Activated CD4-positive, CD25-positive, alpha-beta regulatory T cell treated with anti-CD3 and anti-CD28 coated beads, Interleukin-2, amount 50 U/mL, for 72 hours (primary cell): ENCODE results near the gene NSG1.
"Not testable (repeated sequence)": the region's sequence is repeated elsewhere in the genome, so short reads cannot be mapped to it uniquely, and the experiment has no call there.

Experiments
- DNase-seq: peaks from one replicate; pipeline ENCODE4 v3.0.0; 2021

The NSG1 gene

DNA sequence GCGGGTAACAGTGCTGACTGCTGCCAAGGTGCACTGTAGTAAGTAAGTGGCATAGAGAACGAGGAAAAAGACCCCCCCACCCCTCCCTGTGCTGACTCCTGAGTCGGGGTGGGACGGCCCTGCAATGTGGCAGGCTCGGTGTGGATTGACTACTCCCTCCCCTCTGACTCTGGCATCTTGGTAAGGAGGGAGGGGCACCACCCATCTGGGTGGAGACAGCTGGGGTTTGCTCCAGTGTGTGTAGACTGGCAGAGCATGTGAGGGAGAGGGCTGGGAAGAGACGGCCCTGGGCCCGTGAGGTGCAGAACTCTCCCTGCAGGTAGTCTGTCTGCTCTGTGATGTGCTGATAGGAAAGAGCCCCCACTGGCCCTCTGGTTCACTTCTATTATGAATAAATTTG lies 31.0 kb downstream of the NSG1 start:
- no peak for DNase-seq

DNA sequence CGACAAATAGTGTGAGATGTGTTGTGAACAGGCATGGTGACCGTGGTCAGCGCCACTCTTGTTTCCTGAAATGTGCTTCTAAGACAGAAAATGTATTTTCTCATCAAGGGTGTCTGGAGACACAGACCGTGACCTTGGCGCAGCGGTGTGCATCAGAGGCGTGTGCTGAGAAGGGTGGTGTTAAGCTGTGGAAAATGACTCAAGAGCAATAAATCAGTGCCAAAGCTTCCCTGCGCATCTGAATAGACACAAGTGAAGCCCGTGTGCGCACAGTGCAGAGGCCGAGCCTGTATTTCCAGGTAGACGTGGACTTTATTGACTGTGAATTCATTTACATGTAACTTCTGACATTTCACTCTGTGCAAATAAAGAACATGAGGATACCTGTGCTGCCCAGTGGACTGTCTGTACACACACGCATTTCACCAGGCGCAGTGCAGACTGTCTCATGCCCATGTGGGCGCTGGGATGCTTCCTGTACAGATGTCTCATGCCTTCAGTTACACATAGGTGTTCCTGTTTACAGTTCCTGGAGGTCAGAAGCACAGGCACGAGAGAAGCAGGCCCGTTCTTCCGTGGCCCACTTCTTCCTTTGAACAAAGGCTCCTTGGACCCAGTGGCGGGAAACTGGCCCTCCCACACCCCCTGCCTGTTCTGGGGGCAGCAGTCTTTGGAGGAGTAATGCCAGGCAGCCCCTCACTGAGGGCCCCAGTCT lies 31.9 kb downstream of the NSG1 start:
- DNase-seq = no peak

DNA sequence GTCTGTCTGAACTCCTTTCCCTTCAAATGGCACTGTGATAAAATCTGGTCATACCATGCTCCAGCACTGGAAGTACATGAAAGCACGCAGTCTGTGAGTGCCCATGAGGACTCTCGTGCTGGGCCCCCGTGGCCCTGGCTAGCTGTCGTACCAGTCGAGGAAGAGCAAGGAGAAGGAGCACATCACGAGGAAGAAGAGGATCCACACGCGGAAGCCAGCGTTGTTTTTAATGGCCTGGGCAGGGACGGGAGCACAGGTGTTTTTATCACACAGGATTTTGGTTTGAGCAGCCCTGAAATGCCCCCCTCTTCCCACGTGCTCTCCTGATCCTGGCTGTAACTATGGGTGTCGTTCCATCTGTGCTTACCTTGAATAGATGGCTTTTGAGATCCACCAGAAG lies 33.0 kb downstream of the NSG1 start:
- no peak for DNase-seq

DNA sequence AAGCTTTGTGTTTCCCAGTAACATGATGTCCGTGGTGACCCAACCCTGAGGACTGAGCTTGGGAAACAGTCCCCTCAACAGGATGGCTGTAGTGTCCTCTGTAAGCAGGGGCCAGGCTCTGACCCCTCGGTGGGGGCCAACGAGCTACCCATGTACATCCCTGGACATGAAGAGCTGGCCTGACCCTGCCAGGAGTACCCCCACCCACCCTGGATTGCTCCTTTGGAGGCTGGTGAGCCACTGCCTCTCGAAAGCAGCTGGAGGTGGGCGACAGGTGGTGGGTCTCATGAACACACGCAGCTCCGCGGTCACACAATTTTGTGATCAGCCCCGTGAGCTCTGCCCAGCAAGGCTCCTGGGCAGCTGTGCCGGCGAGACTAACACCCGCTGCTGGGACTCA lies 33.5 kb downstream of the NSG1 start:
- no peak for DNase-seq

DNA sequence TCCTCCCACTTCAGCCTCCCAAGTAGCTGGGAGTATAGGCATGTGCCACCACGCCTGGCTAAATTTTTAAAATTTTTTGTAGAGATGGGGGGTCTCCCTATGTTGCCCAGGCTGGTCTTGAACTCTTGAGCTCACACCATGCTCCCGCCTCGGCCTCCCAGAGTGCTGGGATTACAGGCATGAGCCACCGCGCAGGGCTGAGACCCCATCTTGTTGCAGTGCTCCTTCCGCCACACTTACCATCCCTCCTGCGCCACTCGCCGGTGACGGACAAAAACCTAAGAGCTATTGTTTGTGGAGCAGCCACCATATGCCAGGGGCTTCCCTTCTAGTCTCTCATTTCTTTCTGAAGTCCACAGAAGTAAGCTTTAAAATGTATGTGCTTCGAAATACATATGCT lies 34.5 kb downstream of the NSG1 start:
- no peak for DNase-seq

DNA sequence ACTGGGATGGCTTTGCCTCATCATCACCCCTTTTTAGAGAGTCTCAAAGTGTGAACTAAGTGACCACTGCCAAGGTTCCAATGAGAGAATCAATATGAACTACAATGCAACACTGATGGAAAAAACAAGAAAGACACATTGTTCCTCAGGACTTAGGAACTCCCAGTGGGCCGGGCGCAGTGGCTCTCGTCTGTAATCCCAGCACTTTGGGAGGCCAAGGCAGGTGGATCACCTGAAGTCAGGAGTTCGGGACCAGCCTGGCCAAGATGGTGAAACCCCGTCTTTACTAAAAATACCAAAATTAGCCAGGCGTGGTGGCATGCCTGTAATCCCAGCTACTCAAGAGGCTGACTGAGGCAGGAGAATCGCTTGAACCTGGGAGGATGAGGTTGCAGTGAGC lies 35.2 kb downstream of the NSG1 start:
- not testable (repeated sequence) for DNase-seq

DNA sequence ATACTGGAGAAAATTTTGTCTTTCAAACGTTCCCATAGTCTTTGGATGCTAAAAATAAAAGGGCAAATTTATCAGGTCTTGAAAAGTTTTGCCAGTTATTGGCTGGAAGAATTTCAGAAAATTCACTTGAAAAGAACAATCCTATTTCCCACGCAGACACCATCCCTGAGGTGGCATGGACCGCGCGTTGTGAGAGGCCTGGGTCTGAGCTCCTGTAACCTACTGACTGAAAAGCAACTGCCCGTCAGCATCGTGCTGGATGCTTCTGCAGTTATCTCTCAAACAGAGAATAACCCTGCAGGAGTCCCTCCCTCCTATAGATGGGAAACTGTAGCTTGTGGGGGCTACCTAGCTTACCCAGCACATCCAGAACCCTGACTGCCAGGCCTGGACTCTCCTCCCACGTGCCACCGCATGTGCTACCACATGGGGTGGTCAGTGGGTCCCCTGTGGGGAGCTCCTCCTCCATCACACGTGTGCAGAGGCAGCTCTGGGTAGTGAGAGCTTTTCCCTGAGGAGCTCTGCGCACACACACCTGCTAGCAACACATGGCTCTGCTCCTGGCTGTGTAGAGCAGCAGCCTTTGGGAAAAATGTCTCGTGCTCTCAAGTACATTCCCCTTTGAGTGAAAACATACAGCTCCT lies 36.1 kb downstream of the NSG1 start:
- no peak for DNase-seq

DNA sequence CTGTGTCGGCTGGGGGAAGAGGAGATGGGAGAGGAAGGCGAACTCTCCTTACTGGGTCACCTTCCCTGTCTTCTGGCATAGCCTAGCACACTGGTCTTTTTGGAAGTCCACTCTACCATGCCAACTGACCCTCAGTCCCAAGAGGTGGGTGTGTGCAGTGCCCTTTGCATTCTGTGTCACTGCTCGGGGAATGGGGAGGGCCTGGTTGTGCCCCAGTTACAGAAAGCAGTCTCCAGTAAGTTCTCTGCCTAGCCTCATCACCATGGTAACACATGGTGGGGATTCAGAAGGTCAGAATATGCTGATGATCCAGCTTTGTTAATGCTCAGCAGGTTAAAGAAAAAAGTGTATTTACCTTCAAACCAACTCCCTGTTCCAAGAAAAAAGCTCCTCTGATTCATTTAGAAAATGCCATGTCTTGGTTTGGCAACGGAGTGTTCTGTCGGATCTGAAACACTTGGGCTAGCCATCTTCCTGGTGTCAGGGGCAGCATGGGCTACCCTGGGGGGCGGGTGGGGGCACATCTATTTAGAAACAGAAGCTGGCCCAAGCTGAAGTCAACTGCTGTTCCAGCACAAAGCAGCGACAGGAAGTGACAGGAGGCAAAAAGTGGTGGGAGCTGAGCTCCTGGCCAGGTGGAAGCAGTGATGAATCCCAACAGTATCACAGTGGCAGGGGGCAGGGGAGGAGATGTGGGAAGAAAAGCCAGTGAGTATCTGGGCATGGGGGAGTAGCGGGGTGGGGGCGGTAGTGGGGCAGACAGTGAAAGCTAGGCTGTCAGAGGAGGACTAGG lies 37.0 kb downstream of the NSG1 start:
- DNase-seq = no peak

DNA sequence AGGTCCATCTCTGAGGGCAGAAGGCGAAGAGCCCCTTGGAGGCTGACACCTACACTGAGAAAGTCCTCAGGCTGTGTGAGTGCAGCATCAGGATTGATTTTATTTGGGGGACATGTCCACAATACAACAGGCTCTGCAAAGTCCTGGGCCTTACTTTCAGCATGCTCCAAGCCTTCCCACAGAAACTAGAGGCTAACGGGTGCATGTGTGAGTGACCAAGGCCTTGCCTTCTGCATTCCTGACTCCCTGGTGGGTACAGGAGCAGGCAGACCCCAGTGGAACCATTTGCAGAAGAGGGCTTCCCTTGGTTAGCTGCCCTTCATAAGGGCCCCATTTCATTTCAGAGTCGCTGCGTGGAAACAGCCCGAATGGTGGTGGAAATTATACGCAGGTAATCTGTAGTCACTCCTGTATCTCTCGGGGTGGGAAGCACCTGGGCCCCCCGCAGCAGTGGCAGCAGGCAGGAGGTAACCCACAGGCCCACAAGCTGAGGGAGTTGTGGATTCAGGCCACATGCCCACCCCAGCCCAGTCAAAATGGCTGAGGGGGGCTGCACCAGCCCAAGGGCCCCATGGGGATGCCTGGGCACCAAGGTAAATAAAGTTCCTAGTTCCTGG lies 37.7 kb downstream of the NSG1 start:
- DNase-seq = no peak

DNA sequence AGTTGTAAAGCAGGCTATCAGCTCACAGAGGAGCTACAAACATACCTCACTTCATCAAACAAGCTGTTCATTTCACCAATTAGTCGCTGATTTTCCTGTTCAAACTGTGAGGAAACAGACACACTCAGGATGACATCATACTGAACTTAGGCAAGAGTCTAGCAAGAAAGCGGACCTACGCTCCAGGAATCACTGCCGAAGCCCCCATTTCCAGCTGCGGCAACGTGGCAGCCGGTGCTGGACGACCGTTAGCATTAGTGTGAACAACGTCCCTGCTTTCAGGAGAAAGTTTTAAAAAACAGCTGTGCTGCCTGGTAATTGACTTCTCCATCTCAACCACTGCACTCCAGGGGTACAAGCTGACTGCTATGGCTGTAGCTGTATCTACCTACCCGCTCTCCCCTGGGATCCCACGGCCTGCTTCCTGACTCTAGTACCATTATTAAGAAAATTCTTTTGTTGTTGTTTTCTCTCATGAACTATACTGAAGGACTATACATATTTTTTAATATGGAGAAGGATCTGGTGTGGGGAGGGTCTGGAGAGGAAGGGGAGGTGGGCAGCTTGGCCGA lies 38.3 kb downstream of the NSG1 start:
- no peak for DNase-seq

DNA sequence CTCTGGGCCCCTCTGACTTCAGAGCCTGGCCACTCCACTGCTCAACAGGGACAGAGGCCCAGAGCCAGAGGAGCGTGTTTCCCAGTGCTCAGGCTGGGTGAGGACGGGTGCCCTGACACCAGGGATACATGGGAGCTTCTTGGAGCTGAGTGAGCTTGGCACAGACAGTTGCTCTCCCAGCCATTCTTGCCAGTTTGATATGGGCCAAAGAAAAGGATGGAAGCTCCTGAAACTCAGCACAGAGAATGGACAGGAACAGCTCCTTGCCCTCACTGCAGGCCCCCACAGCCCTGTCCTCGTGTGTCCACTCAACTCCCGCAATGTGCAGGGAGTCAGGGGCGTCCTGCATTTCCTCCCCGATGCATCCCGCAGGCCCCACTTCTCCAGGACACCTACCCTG lies 38.8 kb downstream of the NSG1 start:
- DNase-seq = no peak

DNA sequence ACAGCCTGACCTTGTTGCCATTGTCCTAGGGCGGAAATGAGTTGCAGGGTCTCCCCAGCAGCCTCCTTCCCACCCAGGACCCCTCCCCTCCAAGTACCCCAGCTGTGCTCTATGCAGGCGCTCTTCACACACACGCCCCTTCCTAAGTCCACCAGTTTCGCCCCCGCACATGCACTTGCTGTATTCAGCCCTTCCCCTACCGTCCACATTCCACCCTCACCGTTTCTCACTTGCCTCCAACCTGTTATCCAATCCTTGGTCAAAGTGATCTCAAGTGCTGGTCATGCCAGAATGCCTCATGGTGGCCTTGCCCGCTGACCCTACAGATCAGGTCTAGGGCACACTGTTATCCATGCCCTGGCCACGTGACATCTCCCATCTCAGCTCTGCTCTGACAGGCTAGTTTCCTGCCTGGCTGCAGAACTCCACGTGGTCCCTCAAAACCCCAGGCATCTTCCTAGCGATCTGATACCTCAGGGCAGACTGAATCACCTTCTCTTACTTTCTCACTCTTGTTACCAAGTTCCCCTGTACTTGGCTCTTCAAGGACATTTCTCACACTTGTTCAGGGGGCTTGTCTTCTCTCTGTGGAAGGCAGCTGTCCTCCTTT lies 39.7 kb downstream of the NSG1 start:
- no peak for DNase-seq

DNA sequence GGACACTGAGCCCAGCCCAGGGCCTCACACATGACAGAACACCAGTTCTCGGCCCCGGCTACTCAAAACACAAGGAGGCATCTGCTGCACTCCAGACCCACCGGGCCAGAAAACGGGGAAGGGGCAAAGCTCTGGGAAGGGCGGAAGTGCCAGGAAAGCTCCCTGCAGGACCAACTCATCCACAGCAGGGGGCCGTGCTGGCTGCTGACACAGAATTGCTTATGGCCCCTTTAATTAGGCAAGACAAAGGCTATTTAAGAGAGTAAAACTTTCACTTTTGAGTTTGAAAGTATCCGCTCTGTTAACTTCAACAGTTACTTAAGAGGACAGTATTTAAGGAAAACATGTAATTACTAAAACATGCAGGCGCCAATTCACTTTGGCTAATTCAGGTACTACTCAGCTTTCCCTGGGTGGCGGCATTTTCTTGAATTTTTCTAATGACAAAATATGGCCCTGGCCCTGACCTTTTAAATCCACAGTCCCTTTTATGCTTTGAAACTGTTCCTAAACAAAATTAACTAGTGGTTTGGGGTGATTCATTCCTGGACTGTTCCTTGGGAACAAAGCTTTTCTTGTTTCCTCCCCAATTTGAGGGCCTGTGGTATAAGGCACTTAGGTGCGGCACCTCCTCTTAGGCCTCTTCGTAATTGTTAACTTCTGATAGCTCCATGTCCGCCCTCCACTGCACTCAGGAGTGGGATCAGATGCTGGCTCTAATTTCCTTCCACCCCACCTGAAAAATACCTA lies 40.4 kb downstream of the NSG1 start:
- no peak for DNase-seq

DNA sequence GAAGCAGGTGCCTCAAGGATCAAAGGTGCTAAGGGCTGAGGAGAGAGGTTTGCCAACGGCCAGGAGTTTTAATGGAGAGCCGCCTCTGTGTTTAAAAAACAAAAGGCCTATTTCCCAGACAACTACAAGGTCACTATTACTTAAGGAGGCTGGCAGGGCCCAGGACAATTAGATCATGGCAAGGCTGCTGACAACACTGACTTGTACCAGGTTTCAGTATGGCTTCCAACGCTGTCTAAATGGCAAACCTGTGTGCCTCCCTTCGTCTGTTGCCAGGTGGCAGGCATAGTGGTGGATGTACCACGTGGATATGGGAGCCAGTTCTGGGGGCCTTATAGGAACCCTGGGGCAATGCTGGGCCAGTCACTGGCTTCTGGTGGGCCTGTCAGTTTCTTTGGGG lies 41.0 kb downstream of the NSG1 start:
- no peak for DNase-seq

DNA sequence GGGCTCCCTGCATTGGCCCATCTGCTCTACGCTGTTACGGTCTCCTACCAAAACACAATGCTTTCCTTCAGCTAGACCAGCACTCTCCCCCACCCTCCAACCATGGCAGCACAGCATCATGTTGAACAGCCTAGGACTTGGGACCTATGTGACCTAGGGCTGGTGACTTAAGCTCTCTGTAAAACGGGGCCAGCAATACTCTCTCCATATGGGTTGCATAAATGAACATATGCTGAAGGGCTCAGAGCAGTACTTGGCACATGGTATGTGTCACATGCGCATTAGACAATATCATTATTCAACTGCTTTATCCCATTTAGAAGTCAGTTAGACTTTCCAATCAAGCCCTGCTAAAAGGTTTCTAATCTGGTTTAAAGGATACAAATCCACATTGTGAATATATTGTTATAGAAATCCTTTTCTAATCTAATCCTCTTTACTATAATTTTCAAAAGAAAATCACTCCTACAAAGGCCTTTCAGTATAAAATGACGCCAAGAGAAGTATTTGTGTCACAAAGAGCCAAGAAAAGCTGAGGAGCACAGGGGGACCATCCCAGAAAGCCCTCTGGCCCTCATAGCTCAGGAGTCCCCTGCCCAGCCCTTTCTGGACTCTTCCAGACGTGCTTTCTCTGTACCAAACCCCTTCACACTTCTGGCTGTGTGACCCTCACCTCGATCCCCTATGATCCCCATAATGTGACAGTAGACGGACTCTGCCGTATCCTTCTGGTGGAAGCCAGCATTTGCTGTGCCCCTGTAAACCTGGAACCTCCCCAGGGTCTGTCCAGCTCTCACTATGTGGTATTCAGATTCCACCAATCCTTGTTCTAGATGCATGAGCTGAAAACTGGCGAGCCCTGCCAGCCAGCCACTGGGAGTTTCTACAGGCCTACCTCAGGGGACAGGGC lies 42.3 kb downstream of the NSG1 start:
- no peak for DNase-seq

DNA sequence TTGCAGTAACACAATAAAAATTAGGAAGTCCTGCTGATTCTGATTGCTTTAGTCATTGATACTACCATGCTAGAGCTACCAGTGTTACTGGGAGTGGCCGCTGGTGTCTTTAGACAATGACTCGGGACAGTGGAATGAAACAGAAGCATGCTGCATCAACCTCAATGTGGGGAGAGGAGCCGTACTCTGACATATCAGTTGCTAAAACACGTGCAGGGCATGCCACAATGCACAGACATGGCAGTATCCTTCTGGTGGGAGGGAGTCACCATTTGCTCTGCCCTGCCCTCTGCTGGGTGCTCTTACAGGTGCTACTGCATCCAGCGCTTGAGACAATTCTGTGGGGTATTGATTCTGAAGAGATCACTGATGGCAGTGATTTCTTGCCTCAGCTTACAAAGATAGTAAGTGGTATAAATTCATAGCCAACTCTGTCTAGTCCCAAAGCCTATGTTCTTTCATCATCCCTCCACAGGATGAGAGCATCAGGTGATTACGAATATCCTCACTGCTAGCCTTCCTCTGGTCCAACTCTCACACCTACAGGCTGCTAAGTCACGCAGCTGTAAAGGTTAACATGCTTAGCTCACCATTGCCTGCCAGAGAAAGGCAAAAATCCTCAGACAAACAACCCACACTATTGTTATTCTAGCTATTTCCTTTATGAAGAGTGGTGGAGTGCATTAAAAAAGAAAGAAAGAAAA lies 43.7 kb downstream of the NSG1 start:
- no peak for DNase-seq

DNA sequence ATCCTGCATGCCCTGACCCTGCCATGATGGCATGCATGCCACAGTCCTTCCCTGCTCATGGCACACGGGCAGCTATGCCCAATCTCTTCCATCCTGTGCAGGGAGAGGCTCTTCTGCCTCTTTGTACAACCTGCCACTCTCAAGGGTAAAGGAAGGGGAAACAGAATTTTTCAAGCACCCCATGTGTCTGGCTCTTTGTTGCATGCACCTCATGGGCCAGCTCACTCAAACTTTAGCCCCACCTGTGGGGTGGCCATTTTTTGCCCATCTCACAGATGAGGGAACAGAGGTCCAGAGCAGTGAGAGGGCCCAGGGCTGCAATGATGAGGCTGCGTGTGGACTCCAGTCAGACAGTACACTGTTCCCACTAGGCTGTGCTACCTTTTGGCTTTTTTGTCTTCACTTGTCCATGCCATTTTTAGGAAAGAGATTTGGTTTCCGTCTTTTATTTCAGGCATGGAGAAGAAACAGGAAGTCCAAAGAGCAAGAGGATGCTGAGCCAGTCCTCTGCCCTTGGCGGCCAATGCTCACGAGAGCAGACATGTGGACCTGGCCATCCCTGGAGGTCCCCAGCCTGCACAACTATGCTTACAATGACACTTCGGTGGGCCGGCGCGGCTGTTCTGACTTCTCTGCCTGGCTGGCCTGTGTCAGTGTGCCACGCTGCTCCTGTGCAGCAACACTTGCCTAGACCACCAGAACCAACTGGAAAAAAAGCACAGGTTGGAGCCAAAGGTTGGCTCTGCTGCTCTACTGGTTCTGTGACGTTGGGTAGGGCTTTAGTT lies 45.6 kb downstream of the NSG1 start:
- no peak for DNase-seq

DNA sequence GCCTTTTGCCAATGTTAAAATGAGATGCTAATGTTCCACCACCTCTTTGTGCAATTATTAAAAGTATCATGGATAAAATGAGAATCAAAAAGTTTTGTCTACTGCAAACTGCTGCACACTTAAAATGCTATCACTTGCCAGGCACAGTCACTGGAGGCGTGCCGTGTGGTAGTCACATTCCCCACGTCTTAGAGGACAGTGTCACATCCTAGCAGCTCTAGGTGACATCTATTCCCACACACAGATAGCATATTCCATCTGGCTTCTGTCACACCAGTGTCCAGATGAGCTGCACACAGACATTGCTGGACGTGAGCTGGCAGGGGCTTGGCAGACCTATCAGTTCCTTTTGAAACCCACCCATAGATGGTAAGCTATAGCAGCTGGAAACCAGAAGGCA lies 47.0 kb downstream of the NSG1 start:
- no peak for DNase-seq

DNA sequence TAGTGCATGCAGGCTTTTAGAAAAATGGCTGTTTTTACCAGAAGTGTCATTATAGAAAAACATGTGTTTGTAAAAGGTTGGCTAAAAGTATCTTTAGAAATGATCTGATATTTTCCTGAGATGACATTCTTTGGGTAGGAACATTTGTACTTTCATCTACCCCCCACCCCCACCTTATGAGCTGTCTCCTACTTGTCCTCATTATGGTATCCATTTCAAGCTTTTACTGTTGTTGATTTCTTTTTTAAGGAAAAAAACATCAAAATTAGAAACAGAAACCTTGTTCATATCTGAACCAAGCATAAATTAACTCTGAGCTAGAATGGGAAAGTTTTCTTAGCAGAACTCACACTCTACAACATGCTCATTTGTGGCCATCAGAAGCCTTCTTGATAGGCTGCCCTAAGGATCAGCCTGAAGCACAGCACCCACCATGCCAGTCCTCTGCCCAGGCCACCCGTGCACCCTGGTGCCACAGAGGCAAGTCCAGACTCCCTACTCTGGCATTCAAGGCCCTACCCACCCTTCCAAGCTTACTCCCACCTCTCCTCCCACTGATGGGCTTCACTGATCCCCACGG lies 49.4 kb downstream of the NSG1 start:
- no peak for DNase-seq
